GM21737 (cell line): ENCODE data around the gene HMOX1.
A peak's percentile ranks its signal among the peaks of the same experiment; 100 is the strongest.

Experiments used
- ATAC-seq: cut with Tn5 transposase; IDR thresholded peaks from one replicate; pipeline ENCODE4 v1.9.1; 2021; ENCODE audit warnings: mild to moderate bottlenecking, moderate library complexity; ENCODE audit not compliant: unreplicated experiment

Gene HMOX1

DNA sequence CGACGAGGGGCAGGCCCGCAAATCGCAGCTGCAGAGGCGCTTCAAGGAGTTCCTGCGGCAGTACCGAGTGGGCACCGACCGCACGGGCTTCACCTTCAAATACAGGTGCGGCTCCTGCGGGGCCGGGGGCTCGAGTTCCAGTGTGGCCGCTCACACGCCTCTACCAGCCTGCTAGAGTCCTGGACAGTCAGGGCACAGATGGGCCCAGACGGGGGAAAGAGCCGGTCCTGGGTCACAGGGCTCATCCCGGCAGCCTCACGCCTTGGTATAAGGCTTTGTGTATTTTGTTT lies 19.6 kb downstream of the HMOX1 start:
- peak; percentile 17 for ATAC-seq

DNA sequence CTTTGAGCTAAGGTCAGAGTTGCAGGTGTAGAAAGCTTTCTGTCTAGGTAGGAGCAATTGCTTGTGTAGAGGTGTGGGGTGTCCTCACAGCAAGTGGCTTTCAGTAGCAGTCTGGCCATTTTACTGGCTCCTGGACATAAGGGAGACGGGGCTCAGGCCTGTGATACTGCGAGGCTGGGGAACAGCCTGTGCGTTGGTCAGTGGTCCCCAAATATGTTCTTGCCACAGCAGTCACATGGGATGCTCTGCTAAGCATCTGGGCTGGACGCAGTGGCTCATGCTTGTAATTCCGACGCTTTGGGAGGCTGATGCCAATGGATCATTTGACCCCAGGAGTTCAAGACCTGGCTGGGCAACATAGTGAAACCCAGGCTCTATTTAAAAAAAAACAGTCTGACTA lies 21.0 kb downstream of the HMOX1 start:
- ATAC-seq = no peak

DNA sequence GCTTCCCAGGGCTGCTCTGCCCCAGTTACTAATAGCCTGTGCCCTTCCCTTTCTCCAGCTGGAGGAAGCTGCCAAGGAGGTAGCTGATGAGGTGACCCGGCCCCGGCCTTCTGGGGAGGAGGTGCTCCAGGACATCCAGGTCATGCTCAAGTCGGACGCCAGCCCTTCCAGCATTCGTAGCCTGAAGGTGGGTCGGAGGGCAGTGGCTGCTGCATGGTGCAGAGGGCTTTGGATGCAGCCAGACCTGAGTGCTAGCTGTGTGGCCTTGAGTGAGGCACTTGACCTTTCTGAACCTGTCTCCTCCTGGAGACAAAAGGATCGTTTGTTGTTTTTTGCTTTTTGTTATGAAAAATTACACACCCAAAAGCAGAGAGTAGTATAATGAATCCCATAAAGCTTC lies 22.5 kb downstream of the HMOX1 start:
- ATAC-seq = no peak

DNA sequence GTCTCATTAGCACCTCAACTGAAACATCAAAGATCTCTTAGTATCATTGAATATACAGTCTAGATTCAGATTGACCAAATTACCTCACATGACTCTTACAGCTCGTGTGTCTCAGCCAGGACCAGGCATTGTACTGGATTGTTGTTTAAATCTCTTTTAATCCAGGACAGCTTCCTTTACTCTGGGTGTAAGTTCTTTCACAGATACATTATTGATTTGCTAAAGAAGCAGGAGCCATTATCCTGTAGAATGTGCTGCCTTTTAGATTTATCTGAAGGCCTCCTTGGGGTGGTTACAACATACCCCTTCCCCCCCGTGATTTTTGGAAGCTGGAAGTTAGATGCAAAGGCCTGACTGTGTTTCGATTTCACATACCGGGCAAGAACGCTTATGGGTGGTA lies 23.3 kb downstream of the HMOX1 start:
- no peak for ATAC-seq

DNA sequence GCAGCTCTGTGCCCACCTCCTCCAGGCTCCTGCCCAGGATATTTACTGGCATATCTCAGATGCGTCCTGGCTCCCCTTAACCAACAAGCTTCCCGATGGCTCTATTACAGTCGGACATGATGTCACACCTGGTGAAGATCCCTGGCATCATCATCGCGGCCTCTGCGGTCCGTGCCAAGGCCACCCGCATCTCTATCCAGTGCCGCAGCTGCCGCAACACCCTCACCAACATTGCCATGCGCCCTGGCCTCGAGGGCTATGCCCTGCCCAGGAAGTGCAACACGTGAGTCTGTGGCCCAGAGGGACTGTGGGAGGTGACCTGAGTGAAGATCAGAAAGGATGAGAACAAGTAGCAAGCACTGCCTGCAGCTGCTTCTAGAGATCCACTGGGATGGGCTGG lies 25.5 kb downstream of the HMOX1 start:
- no peak for ATAC-seq

DNA sequence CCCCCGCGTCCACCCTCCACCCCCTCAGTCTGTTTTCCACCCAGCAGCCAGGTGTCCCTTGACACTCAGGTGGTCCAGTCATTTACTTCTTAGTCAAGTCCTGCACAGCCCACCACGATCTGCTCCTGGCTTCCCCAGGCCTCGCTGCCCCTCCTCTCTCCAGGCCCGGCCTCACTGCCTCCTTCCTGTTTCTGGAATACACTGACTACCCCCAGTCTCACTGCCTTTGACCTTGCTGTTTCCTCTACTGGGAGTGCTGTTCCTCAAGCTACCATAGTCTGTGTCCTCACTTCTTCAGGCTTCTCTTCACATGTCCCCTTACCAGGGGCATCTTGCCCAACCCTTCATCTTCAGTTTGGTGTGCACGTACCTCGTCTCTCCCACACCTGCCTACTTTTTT lies 26.5 kb downstream of the HMOX1 start:
- no peak for ATAC-seq

DNA sequence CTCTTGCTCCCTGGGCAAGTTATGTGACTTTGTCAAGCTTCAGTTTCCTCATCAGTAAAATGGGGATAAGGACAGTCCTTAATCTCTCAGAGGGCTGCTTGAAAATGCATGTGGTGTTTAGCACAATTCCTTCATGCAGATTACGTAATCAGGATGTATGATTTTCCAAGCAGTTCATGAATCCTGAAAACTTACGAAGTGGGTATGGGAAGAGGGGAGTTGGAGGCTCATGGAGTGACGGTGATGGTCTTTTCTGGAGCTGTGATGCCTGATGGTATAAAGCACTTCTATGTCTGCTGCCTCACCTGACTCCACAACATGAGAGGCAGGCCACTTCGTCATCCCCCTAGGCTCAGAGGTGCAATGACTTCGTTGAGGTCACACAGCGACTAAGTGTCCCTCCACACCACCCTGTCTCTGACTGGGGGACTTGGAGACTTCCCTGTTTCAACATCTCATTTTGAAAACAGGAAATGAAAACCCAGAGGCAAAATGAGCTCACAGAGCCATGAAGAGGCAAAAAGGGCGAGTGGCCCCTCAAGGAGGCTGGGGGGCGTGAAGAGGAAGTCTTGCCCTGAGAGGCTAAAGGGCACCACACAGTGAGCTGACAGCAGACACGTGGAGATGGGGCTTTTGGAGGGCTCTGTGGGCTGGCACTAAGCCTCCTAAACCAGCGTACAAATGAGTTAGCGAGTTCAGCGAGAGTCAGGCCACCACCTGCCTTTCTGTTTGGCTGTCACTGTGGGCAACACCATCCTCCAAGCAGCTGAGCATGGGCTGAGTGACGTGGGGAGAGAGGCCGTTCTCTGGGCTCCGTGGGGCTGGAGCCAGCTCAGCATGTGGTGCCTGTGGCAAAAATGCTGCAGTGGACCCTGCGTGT lies 29.1 kb downstream of the HMOX1 start:
- peak; percentile 42 for ATAC-seq

DNA sequence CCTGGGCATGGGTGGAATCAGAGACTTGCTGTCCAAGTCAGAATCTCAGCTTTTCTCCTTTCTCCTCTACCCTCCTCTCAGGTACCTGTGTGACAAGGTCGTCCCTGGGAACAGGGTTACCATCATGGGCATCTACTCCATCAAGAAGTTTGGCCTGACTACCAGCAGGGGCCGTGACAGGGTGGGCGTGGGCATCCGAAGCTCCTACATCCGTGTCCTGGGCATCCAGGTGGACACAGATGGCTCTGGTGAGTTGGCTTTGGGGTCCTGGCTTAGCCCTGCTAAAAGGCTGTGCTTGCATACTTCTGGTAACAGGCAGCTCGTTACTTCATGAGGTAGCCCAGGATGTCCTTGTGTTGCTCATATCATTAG lies 29.8 kb downstream of the HMOX1 start:
- no peak for ATAC-seq

DNA sequence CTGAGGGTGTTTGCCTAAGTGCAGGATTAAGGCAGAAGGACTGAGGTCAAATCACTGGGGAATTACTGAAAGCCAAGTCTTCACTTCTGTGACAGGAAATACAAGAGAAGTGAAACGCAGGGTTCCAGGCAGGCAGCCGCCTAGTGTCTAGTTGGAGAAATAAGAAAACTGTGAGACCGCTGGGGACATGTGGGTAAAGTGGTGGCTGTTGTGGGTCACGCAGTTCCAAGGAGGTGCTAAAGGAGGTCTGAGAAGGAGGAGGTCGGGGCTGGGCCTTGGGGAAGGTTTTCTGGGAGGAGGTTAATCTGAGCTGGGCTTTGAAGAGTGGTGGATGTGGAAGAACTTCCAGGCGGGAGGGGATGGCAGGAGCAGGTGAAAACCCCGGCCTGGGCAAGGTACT lies 30.2 kb downstream of the HMOX1 start:
- ATAC-seq = no peak

DNA sequence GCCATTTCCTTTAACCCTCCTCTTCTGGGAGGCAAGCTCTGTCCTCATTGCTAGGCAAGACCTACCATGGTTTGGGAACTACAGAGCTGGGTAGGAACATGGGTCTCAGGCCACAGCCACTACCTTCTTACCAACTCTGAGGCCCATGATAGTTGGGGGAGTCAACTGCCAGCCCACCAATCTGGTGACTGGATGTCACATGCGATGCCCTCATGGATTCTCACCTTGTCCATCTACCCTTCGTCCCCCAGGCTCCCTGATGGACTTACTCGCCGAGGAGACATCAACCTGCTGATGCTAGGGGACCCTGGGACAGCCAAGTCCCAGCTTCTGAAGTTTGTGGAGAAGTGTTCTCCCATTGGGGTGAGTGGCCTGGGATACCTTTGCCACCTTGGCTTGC lies 32.7 kb downstream of the HMOX1 start:
- no peak for ATAC-seq

DNA sequence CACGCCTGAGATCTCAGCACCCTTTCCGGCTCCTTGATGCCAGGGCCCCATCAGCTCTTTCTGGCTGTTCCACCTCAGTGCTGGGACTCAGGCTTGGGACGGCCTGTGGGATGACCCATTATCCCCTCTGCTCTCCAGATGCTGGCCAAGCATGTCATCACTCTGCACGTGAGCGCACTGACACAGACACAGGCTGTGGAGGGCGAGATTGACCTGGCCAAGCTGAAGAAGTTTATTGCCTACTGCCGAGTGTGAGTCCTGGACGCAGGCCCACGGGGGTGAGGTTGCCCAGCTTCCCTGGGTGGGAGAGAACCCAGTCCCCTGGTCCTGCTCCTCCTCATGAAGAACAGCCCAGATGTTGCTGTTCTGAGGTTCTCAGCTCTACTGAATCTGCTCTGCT lies 36.7 kb downstream of the HMOX1 start:
- ATAC-seq = no peak

DNA sequence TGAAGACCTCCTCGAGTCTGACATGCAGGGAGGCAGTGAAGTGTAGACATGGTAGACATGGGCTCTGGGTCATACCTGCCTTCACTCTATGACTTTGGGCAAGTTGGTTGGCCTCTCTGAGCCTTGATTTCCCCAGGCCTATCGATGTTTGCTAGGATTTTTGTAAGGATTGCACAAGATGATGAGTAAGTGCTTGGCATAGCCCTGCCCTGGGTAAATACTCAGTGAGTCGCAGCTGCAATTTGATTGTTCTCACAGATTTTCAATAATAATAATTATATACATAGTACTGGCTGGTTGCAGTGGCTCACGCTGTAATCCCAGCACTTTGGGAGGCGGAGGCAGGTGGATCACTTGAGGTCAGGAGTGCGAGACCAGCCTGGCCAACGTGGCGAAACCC lies 37.2 kb downstream of the HMOX1 start:
- ATAC-seq = no peak

DNA sequence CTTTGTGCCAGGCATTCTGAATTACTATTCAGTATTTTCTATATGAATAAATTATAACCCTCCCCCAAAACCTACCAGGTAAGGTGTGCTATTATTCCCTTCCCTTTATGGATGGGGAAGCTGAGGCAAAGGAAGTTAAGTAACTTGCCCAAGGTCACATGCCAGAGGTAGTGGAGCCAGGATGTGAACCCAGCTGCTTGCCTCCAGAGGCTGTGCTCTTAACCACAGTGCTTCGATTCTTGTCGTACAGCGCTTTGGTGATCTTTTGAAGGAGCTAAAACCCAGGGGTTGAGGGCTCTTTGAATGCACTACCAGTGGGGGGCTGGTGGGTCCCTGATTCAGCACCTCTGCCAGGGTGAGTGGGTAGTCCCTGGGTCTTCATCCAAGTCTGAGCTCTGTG lies 37.8 kb downstream of the HMOX1 start:
- no peak for ATAC-seq

DNA sequence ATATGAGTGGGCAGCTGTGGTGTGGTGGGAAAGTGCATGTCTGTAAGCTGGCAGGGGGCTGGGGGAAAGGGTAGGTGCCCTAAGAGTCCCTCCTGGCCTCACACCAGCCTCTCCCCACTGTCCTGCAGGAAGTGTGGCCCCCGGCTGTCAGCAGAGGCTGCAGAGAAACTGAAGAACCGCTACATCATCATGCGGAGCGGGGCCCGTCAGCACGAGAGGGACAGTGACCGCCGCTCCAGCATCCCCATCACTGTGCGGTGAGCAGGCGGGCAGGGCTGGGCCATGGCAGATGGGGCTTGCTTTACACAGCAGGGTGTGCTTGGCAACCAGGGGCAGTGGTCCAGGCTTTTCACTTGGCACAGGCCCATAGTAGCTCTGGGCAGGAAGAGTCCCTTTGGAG lies 38.9 kb downstream of the HMOX1 start:
- no peak for ATAC-seq

DNA sequence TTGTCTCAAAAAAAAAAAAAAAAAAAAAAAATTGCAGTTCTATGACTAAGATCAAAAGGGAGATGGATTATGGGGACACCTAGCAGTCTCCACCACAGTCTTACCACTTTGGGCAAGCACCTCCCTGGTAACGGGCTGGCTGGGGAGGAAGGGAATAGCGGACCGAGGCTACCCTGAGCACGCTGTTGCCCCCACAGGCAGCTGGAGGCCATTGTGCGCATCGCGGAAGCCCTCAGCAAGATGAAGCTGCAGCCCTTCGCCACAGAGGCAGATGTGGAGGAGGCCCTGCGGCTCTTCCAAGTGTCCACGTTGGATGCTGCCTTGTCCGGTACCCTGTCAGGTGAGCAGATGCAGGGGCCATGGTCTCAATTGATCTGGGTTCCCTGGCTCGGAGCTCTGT lies 40.2 kb downstream of the HMOX1 start:
- ATAC-seq = no peak

DNA sequence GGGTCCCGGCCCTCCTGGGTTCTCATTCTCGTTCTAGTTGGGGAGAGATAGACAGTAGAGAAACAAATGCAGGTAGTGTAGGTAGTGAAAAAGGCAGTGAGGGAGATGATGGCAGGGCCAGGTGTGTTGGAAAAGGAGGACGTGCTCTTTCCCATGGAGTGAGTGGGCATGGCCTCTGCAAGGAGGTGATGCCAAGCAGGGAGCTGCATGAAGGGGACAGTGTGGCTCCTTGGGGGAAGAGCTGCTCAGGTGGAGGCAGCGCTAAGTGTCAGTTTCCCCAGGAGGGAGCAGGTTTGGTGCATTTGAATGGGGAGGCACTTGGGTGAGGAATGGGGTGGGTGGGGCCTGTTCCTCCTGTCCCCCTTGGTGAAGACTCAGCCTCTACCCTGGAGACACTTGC lies 41.2 kb downstream of the HMOX1 start:
- ATAC-seq = no peak

DNA sequence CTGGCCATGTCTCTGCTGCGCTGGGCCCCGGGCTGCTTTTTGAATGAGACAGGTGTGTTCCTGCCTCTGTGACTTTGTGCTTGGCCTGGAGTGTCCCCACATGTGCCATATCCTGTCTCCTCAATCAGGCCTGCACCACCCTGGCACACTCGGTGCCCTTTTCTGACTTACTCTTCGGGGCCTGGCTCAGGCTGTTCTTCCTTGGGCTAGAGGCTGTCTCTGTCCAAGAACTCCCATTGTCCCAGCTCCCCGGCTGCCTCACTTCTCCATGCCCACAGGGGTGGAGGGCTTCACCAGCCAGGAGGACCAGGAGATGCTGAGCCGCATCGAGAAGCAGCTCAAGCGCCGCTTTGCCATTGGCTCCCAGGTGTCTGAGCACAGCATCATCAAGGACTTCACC lies 42.0 kb downstream of the HMOX1 start:
- no peak for ATAC-seq

DNA sequence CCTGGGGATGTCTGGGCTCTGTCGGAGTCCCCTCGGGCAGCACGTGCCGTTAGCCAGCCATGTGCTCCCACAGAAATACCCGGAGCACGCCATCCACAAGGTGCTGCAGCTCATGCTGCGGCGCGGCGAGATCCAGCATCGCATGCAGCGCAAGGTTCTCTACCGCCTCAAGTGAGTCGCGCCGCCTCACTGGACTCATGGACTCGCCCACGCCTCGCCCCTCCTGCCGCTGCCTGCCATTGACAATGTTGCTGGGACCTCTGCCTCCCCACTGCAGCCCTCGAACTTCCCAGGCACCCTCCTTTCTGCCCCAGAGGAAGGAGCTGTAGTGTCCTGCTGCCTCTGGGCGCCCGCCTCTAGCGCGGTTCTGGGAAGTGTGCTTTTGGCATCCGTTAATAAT lies 43.2 kb downstream of the HMOX1 start:
- no peak for ATAC-seq

DNA sequence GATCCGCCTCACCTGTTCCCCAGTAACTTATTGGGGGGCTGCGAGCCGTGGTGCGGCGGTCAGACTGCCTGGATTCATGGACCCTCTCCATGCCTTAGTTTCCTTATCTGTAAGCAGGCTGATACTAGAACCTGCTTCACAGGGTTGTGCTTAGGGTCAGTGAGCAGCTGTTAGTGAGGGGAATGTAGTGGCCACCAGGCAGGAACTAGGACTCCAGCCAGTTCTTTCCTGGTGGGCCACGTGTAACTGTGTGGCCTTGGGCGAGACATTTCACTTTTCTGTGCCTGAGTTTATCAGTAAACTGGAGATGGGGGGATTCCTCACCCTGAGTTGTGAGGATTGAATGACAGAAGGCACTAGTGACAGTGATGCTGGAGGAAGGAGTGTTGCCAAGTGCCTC lies 43.9 kb downstream of the HMOX1 start:
- no peak for ATAC-seq

DNA sequence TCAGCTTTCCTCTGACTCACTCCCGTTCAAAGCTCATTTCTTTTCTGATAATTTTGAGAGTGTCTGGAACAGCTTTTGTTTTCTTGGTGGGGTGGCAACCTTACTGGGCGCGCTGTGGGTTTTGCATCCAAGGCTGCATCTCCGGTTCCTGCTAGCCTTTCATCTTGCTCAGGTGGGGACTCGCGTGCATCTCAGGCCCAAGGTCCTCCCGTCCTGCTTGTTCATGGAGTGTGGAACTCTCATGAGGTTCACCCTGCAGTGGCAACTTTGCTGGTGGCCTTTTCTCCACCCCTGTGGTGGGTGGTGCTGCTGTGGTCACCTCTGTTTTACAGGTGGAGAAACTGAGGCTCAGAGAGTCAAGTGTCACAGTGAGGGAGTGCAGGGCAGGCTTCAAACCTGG lies 44.6 kb downstream of the HMOX1 start:
- ATAC-seq = no peak

DNA sequence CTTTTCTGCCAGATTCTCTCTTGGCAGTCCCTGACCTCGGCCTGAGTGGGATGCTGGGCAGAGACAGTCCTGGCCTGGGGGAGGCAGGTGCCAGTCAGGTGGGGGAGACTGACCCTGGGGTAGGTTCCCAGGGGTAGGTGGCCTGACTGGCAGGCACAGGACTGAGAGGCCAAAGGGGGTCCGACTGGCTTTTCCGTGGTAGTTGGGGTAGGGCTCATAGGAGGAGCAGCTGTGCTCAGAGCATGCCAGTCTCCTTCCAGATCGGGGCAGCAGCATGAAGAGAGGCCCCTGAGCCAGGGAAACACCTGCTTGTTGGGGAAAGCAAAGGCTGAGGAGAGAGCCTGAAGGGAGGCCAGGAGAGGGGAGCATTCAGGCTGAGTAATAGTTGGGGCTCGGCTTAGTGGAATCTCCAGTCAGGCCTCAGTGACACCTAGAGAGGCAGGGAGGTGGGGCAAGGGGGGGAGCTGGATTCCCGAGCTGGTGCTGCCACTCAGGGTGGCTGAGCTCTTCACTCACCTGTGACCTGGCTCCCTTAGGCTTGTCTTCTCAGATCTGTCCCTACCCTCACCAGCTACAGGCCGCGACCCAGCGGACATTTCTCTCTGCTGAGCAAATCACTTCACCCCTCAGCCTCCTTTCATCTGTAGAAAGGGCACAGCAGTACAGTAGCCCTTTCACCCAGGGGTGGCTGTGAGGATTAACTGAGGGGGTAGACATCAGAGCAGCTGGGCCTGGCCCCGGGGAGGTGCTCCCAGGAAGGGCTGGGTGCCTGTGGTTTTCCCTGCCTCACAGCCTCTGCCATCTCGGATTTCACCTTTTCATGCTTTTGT lies 45.3 kb downstream of the HMOX1 start:
- ATAC-seq = no peak

DNA sequence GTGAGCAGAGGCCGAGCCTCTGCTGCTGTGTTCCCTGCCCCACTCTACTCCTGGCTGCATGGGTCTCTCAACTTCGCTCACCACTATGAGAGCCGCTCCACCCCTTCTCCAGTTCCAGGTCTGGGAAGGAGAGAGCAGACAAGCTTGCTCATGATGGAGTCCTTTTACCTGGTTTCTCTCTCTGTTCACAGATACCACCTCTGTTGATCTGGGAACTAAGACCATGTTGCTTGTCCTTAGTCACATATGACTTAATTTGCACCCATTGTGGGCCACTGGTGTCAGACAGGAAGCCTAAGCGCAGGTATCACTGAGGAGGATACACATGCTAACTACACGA lies 45.9 kb downstream of the HMOX1 start:
- no peak for ATAC-seq

DNA sequence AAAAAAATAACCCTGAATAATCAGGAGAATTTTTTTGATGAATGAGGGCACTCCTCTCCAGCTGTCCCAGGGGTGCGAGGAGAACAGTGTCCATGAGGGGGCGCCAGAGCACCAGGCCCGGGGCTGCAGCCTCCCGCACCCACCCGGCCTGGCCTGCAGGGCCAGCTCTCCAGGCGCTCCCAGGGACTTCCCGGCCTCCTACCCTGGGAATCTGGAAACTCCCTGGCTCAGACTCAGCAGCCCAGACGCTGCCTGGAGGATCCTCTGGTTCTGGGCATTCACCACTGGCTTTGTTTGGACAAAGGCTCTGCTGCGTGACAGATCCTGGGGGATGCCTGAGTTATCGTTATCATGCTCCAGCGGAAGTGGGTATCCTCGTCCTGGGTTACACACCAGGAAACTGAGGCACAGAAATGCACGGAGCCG lies 50.0 kb downstream of the HMOX1 start:
- ATAC-seq = no peak
